HG03521 (cell line): ENCODE measurements around the gene ANP32E.
A peak's percentile ranks its signal among the peaks of the same experiment; 100 is the strongest.
"Not testable (repeated sequence)": the region's sequence is repeated elsewhere in the genome, so short reads cannot be mapped to it uniquely, and the experiment has no call there.

Experiments
- ATAC-seq: cut with Tn5 transposase; IDR thresholded peaks from one replicate; pipeline ENCODE4 v1.9.1; 2021; ENCODE audit warnings: mild to moderate bottlenecking, moderate library complexity; ENCODE audit not compliant: unreplicated experiment

ANP32E gene

GRCh38 chr1:150257624-150258585 is 22.0 kb upstream of the ANP32E start, which contains the start of gene CA14:
Gene CA14, plus strand, starts transcription at chr1:150257774. Its CDS starts 355 bp downstream, at chr1:150258129.
- ATAC-seq, result no peak

- no peak for ATAC-seq
These were observed 20.8 kb upstream of the ANP32E start for GRCh38 chr1:150256554-150257341.

- no peak for ATAC-seq
These were observed 20.3 kb upstream of the ANP32E start for GRCh38 chr1:150256198-150256553.

- no peak for ATAC-seq
These were observed 14.0 kb upstream of the ANP32E start for GRCh38 chr1:150249936-150250335.

GRCh38 chr1:150243003-150243402 is 7.1 kb upstream of the ANP32E start:
- no peak for ATAC-seq

- ATAC-seq, result no peak
These were observed 1.8 kb upstream of the ANP32E start for GRCh38 chr1:150237746-150238145.

GRCh38 chr1:150237176-150237575 is 1.3 kb upstream of the ANP32E start:
- not testable (repeated sequence) for ATAC-seq

GRCh38 chr1:150236614-150237100 is 745 bp upstream of the ANP32E start:
- ATAC-seq, result no peak

GRCh38 chr1:150235294-150235851 is 539 bp downstream of the ANP32E start:
- ATAC-seq, result no peak

- ATAC-seq, result peak; percentile 41
These were observed 1.2 kb downstream of the ANP32E start for GRCh38 chr1:150234566-150235293.

GRCh38 chr1:150234309-150234565 is 1.7 kb downstream of the ANP32E start:
- no peak for ATAC-seq

- ATAC-seq, result no peak
These were observed 2.3 kb downstream of the ANP32E start for GRCh38 chr1:150233359-150234308.

- not testable (repeated sequence) for ATAC-seq
These were observed 3.0 kb downstream of the ANP32E start for GRCh38 chr1:150232921-150233320.

- ATAC-seq, result not testable (repeated sequence)
These were observed 7.7 kb downstream of the ANP32E start for GRCh38 chr1:150228246-150228645.

- ATAC-seq, result no peak
These were observed 8.7 kb downstream of the ANP32E start for GRCh38 chr1:150227228-150227627.

GRCh38 chr1:150226486-150226885 is 9.4 kb downstream of the ANP32E start:
- no peak for ATAC-seq

- no peak for ATAC-seq
These were observed 10.4 kb downstream of the ANP32E start for GRCh38 chr1:150225546-150225945.

- no peak for ATAC-seq
These were observed 10.9 kb downstream of the ANP32E start for GRCh38 chr1:150224983-150225382.

- no peak for ATAC-seq
These were observed 14.4 kb downstream of the ANP32E start for GRCh38 chr1:150221552-150221951.

GRCh38 chr1:150215855-150216254 is 20.1 kb downstream of the ANP32E start:
- not testable (repeated sequence) for ATAC-seq
